HCT116 (cell line): ENCODE results near the gene LRAT. TPM values are rescaled to one million over a fixed set of nuclear protein-coding genes. Genes with fewer than 3 reads are reported as not detected.

Source experiments
- ATAC-seq: fragments of 200-7000 bp; cut with Tn5 transposase; 2 replicates; pipeline ENCODE4 v1.9.1; 2020; ENCODE audit warnings: mild to moderate bottlenecking, moderate library complexity
- BruUV-seq: library from RNA; stranded (reverse); fragments of 400-500 nt; replicated peaks from 2 replicates; lab custom pipeline; 2021; lab: Mats Ljungman, UMichigan
- CTCF ChIA-PET: fragments of 300-600 bp; sonication (Branson Sonifier 250); formaldehyde crosslinking; loops from one replicate; lab custom pipeline; 2021; ENCODE audit warnings: antibody characterized with exemption; lab: Charles Lee
- POLR2A ChIA-PET: fragments of 300-600, 350-600 bp; sonication (Branson Sonifier 250); formaldehyde crosslinking; loops from one replicate; lab custom pipeline; 2021; ENCODE audit warnings: antibody characterized with exemption; lab: Charles Lee
- RAD21 ChIA-PET, 2 experiments: fragments of 300-600 bp; sonication (Branson Sonifier 250); formaldehyde crosslinking; loops; one replicate each; lab custom pipeline; 2023; ENCODE audit warnings: low total read pairs in 2 of 2; ENCODE audit not compliant: uncharacterized antibody in 2 of 2, unreplicated experiment in 2 of 2, low non-redundant PET in 1 of 2; lab: Charles Lee
- DNase-seq: peaks from one replicate; pipeline ENCODE4 v3.0.0-alpha.2; 2010; ENCODE audit warnings: low read depth, low spot score
- H2AFZ ChIP-seq: fragments of 200-600 bp; shearing (Covaris generic), sonication (generic); 2 replicates; pipeline ENCODE4 v1.6.1; 2017; ENCODE audit warnings: low read depth, mixed run types, mixed read lengths, antibody characterized with exemption, low read length; ENCODE audit not compliant: poor library complexity, severe bottlenecking
- H3K27ac ChIP-seq: 2 replicates; pipeline ENCODE4 v1.5.1; 2012; ENCODE audit warnings: low read depth, low read length
- H3K27me3 ChIP-seq: fragments of 200-600 bp; sonication (generic); 2 replicates; pipeline ENCODE4 v1.6.1; 2016; ENCODE audit warnings: mixed run types, low read length, mixed read lengths; ENCODE audit not compliant: insufficient read depth
- H3K36me3 ChIP-seq, 2 experiments: fragments of 200-500 bp in 1 of 2; fragments of 200-600 bp in 1 of 2; sonication (Bioruptor generic) in 1 of 2; sonication (generic) in 1 of 2; 2 replicates each; pipeline versions ENCODE4 v1.5.1 to v1.6.1; 2014 to 2016; ENCODE audit warnings: low read length in 2 of 2, inconsistent platforms in 1 of 2, mixed read lengths in 1 of 2, mixed run types in 1 of 2; ENCODE audit not compliant: insufficient read depth in 2 of 2, control insufficient read depth in 1 of 2
- H3K4me1 ChIP-seq, 2 experiments: fragments of 200-600 bp in 1 of 2; sonication (generic) in 1 of 2; 2 replicates each; pipeline versions ENCODE4 v1.5.1 to v1.6.1; 2012 to 2017; ENCODE audit warnings: low read length in 2 of 2, inconsistent platforms in 1 of 2, mild to moderate bottlenecking in 1 of 2, mixed read lengths in 1 of 2, mixed run types in 1 of 2, moderate library complexity in 1 of 2; ENCODE audit not compliant: insufficient read depth in 2 of 2, control insufficient read depth in 1 of 2
- H3K4me2 ChIP-seq: fragments of 200-600 bp; sonication (generic); 2 replicates; pipeline ENCODE4 v1.6.1; 2017; ENCODE audit warnings: mixed run types, low read length, mixed read lengths
- H3K4me3 ChIP-seq, 2 experiments: fragments of 200-600 bp in 1 of 2; sonication (generic) in 1 of 2; replicated peaks in 1 of 2; 2 replicates each; pipeline ENCODE4 v1.5.1; 2011 to 2016; ENCODE audit warnings: low read length in 2 of 2, control low read depth in 1 of 2, low read depth in 1 of 2, mild to moderate bottlenecking in 1 of 2, mixed read lengths in 1 of 2, mixed run types in 1 of 2
- H3K79me2 ChIP-seq: fragments of 200-600 bp; sonication (generic); 2 replicates; pipeline ENCODE4 v1.6.1; 2017; ENCODE audit warnings: mild to moderate bottlenecking, mixed run types, low read length, moderate library complexity, mixed read lengths; ENCODE audit not compliant: insufficient read depth
- H3K9ac ChIP-seq: fragments of 200-600 bp; sonication (generic); 2 replicates; pipeline ENCODE4 v1.6.1; 2016; ENCODE audit warnings: low read length, mixed read lengths
- H3K9me2 ChIP-seq: fragments of 200-600 bp; sonication (generic), shearing (Covaris generic); 2 replicates; pipeline ENCODE4 v1.6.1; 2017; ENCODE audit warnings: mixed run types, mild to moderate bottlenecking, moderate library complexity; ENCODE audit not compliant: insufficient read depth
- H3K9me3 ChIP-seq, 2 experiments: fragments of 200-500 bp in 1 of 2; fragments of 200-600 bp in 1 of 2; sonication (Bioruptor generic) in 1 of 2; sonication (generic) in 1 of 2; 2 replicates each; pipeline ENCODE4 v1.6.1; 2014 to 2017; ENCODE audit warnings: low read length in 2 of 2, mixed read lengths in 2 of 2, inconsistent platforms in 1 of 2, low read depth in 1 of 2, mild to moderate bottlenecking in 1 of 2, mixed run types in 1 of 2, moderate library complexity in 1 of 2; ENCODE audit not compliant: control insufficient read depth in 1 of 2, insufficient read depth in 1 of 2
- H4K20me1 ChIP-seq: fragments of 200-600 bp; sonication (generic), shearing (Covaris generic); 2 replicates; pipeline ENCODE4 v1.6.1; 2017; ENCODE audit warnings: mixed run types, mild to moderate bottlenecking, moderate library complexity; ENCODE audit not compliant: insufficient read depth
- CBX3 ChIP-seq: IDR thresholded peaks from 2 replicates; pipeline ENCODE4 v1.6.1; 2012; ENCODE audit warnings: low read depth
- CTCF ChIP-seq, 3 experiments: fragments of 200-600 bp in 1 of 3; sonication (generic) in 1 of 3; IDR thresholded peaks in 2 of 3; conservative IDR thresholded peaks in 1 of 3; 2 replicates each; pipeline ENCODE4 v1.5.1; 2012 to 2017; ENCODE audit warnings: low read depth in 2 of 3, low read length in 2 of 3, antibody characterized with exemption in 1 of 3, borderline replicate concordance in 1 of 3, control low read depth in 1 of 3, mild to moderate bottlenecking in 1 of 3, mixed read lengths in 1 of 3, mixed run types in 1 of 3, moderate library complexity in 1 of 3; ENCODE audit not compliant: insufficient read depth in 1 of 3
- EGR1 ChIP-seq: IDR thresholded peaks from 2 replicates; pipeline ENCODE4 v1.6.1; 2012; ENCODE audit warnings: low read depth
- ELF1 ChIP-seq: IDR thresholded peaks from 2 replicates; pipeline ENCODE4 v1.6.1; 2012; ENCODE audit warnings: low read depth, borderline replicate concordance
- EZH2 ChIP-seq: fragments of 200-600 bp; sonication (generic); IDR thresholded peaks from 2 replicates; pipeline ENCODE4 v1.6.1; 2017; ENCODE audit warnings: antibody characterized with exemption, mixed run types
- JUND ChIP-seq: IDR thresholded peaks from 2 replicates; pipeline ENCODE4 v1.6.1; 2012
- MAX ChIP-seq: IDR thresholded peaks from 2 replicates; pipeline ENCODE4 v1.6.1; 2012
- POLR2A ChIP-seq: IDR thresholded peaks from 2 replicates; pipeline ENCODE4 v1.7.0; 2011; ENCODE audit warnings: borderline replicate concordance; ENCODE audit not compliant: insufficient read depth, insufficient read length; ENCODE audit errors: extremely low read depth
- RAD21 ChIP-seq: IDR thresholded peaks from 2 replicates; pipeline ENCODE4 v1.6.1; 2012; ENCODE audit warnings: low read depth, mild to moderate bottlenecking
- REST ChIP-seq: IDR thresholded peaks from 2 replicates; pipeline ENCODE4 v1.6.1; 2012; ENCODE audit warnings: low read depth
- SIN3A ChIP-seq: IDR thresholded peaks from 2 replicates; pipeline ENCODE4 v1.6.1; 2012; ENCODE audit warnings: low read depth
- SP1 ChIP-seq: IDR thresholded peaks from 2 replicates; pipeline ENCODE4 v1.6.1; 2012; ENCODE audit warnings: low read depth
- SRF ChIP-seq: IDR thresholded peaks from 2 replicates; pipeline ENCODE4 v1.6.1; 2012; ENCODE audit warnings: low read depth
- TCF7L2 ChIP-seq: IDR thresholded peaks from 2 replicates; pipeline ENCODE4 v1.7.0; 2011; ENCODE audit warnings: borderline replicate concordance, inconsistent platforms; ENCODE audit not compliant: insufficient read depth, insufficient read length; ENCODE audit errors: extremely low read depth
- YY1 ChIP-seq: IDR thresholded peaks from 2 replicates; pipeline ENCODE4 v1.6.1; 2011; ENCODE audit warnings: low read length, low read depth, moderate library complexity, mild to moderate bottlenecking; ENCODE audit not compliant: insufficient replicate concordance; ENCODE audit errors: extremely low read depth
- ZFX ChIP-seq: fragments of 450-650 bp; IDR thresholded peaks from 2 replicates; pipeline ENCODE4 v1.6.1; 2017
- intact Hi-C: fragments of 100-400 bp; cut with micrococcal nuclease; formaldehyde crosslinking; loops from 2 replicates; pipeline ENCODE4 v1.10.0; 2022
- total RNA-seq: library from RNA; stranded (reverse); gene quantifications from one replicate; pipeline ENCODE4 v1.2.1, GENCODE V29; 2021; ENCODE audit not compliant: unreplicated experiment

LRAT gene
- total RNA-seq, 1 experiment from 2014 or later, result 3.8 TPM

GRCh38 chr4:154741131-154741665, 2.6 kb upstream of the LRAT start:
- Histone ChIP-seq H3K9me2 (no peaks in the 10 kb centered on the region), H3K36me3 (no peaks in the 10 kb centered on the region), H4K20me1 (no peaks in the 10 kb centered on the region), H2AFZ (no peak overlapping the region), H3K9me3 (no peaks in the 10 kb centered on the region), H3K27me3 (no peaks in the 10 kb centered on the region)
- BruUV-seq, result no TSS peak
- intact Hi-C loops, result no loop called here
- ChIA-PET CTCF (no interaction called here), POLR2A (no interaction called here)
- TF ChIP-seq YY1, result no peak
- TF ChIP-seq EGR1, result no peak
- no peak for TF ChIP-seq JUND
- TF ChIP-seq SRF, result no peak
- no peak for TF ChIP-seq ZFX
- no peak for TF ChIP-seq REST
- no peak for TF ChIP-seq MAX
- TF ChIP-seq RAD21, result no peak
- no peak for TF ChIP-seq SP1
- TF ChIP-seq CTCF (IDR thresholded peaks at IDR 0.05 in 2 of 3, conservative IDR thresholded peaks at IDR 0.05 in 1 of 3; ENCODE audit: borderline replicate concordance in 1 of 3, insufficient read depth in 1 of 3, low read depth in 2 of 3, low read length in 2 of 3), result no peak
- no peak for TF ChIP-seq EZH2
- no peak for TF ChIP-seq CBX3
- no peak for TF ChIP-seq POLR2A
- no peak for TF ChIP-seq ELF1
- TF ChIP-seq SIN3A, result no peak
- no peak for TF ChIP-seq TCF7L2
- TF ChIP-seq, all 23 proteins: peak for 0
- Histone ChIP-seq H3K27ac (no peak overlapping the region), H3K9ac (no peak overlapping the region), H3K4me2 (no peak overlapping the region), H3K79me2 (no peaks in the 10 kb centered on the region), H3K4me3 (no peak overlapping the region), H3K4me1 (peaks cover 3 to 20% of the 10 kb centered on the region in 2 experiments; a peak in 3 of 4 replicates)
- RAD21 ChIA-PET, result no interaction called here
- DNase-seq (no peak), ATAC-seq (no peak)
